Stimulated activated naive CD8-positive, alpha-beta T cell treated with anti-CD3 and anti-CD28 coated beads, Interleukin-15, amount 100 ng/mL, for 72 hours (primary cell): Measurements from ENCODE around the gene PDE4D.

Experiments
- ATAC-seq: fragments of 150-1000 bp; cut with Tn5 transposase; 2 replicates; pipeline ENCODE4 v1.10.0; 2021; ENCODE audit warnings: mild to moderate bottlenecking, moderate library complexity
- DNase-seq, 2 donors: peaks; one replicate each; pipeline ENCODE4 v3.0.0; 2021 to 2022
- H3K27ac Mint-ChIP-seq, 2 donors: one replicate each; pipeline ENCODE4 v1.8.0; 2022; ENCODE audit warnings: mild to moderate bottlenecking in 2 of 2, mixed read lengths in 2 of 2, moderate library complexity in 2 of 2
- H3K27me3 Mint-ChIP-seq: one replicate; pipeline ENCODE4 v1.8.0; 2022; ENCODE audit warnings: mixed read lengths
- H3K4me1 Mint-ChIP-seq: one replicate; pipeline ENCODE4 v1.8.0; 2022; ENCODE audit warnings: mild to moderate bottlenecking, mixed read lengths
- H3K4me3 Mint-ChIP-seq, 2 donors: one replicate each; pipeline ENCODE4 v1.8.0; 2022; ENCODE audit warnings: mild to moderate bottlenecking in 2 of 2, mixed read lengths in 2 of 2, moderate library complexity in 1 of 2
- H3K9me3 Mint-ChIP-seq, 2 donors: one replicate each; pipeline ENCODE4 v1.8.0; 2022; ENCODE audit warnings: mixed read lengths in 2 of 2

PDE4D gene

DNA sequence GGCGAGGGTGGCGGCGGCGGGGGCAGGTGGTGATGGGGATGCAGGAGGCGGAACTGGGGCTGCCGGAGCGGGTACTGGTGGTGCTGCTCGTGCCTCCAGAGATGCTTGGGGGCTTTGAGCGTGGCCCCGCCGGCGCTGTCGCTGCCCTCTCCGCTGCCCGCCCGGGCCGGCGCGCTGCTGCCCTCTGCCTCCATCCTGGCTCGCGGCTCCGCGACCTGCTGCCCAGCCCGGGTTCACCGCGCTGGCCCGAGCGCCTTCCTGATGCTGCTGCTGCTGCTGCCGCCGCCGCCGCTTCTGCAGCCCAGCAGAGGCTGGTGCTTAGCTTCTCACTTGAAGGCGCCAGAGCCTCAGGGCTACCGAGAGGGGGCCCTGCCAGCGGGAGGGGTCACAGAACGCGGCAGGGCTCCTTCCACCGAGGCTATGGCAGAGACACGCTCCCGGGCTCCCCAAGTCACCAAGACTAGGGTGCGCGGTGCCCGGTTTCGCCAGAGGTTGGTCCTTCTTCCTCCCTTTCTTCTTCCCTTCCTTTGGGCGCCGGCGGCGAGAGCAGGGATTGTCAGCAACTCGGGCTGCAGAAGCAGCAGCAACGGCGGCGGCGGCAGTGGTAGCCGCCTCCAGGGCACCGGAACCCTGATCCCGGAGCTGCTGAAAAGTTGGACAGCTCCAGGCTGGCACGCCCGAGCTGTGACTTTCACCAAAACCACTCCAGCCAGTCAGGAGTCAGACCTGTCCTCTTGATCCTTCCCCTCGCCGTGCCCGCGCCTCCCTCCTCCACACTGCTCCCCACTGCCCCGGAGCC, at the start of gene PDE4D:
Gene PDE4D, minus strand, starts transcription at position 298 of the 799 bp plus-strand sequence.
- peaks cover 0 to 6% of the 10 kb centered on the region in 2 donors for H3K9me3 Mint-ChIP-seq
- no peak within 1 kb of the TSS for H3K4me3 Mint-ChIP-seq
- peak in 1 of 2 donors; percentile 2 for DNase-seq
- peak; percentile 42 for ATAC-seq
- peaks cover 60% of the 10 kb centered on the region for H3K27me3 Mint-ChIP-seq
- H3K4me1 Mint-ChIP-seq = peaks cover 16% of the 10 kb centered on the region
- peak within 1 kb of the TSS in 1 of 2 donors; percentile 42 for H3K27ac Mint-ChIP-seq

DNA sequence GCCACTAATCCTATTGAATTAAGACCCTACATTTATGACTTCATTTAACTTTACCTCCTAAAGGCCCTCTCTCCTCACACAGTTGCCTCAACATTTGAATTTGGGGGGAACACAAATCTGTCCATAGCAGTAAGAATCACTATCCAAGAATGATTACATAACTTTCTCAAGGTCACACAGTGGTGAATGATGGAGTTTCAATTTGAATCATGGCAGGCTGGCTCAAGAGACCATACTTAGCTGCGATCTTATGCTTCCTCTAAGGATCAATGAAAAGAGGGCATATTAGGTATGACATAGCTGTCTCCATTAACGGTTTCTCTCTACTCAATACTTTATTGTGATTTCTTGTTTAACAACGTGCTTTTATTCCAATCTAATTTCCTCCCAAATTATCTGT, 44.1 kb upstream of the PDE4D start:
- Mint-ChIP-seq H3K4me1 (no peaks in the 10 kb centered on the region), H3K27ac (no peak overlapping the region), H3K4me3 (no peak overlapping the region), H3K27me3 (no peaks in the 10 kb centered on the region), H3K9me3 (peaks cover 4 to 13% of the 10 kb centered on the region in 2 donors)
- ATAC-seq = no peak
- no peak for DNase-seq

DNA sequence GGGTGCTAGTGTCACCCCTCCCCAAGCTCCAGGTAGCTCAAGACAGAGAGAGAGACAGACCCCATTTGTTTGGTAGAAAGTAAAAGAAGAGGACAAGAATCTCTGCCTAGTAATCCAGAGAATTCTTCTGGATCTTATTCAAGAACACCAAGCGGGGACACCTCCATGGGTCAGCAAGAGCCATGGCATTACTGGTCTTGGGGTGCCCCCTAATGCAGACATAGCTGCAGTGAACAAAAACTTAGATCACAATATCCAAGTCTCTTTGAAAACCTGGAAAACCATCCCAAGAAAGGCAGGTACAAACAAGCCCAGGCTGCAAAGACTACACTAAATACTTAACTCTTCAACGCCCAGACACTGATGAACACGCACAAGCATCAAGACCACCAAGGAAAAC, 29.9 kb upstream of the PDE4D start:
- Mint-ChIP-seq H3K4me3 (no peak overlapping the region), H3K4me1 (no peaks in the 10 kb centered on the region), H3K9me3 (peaks cover 7 to 11% of the 10 kb centered on the region in 2 donors), H3K27ac (no peak overlapping the region), H3K27me3 (no peaks in the 10 kb centered on the region)
- DNase-seq (no peak), ATAC-seq (no peak)

DNA sequence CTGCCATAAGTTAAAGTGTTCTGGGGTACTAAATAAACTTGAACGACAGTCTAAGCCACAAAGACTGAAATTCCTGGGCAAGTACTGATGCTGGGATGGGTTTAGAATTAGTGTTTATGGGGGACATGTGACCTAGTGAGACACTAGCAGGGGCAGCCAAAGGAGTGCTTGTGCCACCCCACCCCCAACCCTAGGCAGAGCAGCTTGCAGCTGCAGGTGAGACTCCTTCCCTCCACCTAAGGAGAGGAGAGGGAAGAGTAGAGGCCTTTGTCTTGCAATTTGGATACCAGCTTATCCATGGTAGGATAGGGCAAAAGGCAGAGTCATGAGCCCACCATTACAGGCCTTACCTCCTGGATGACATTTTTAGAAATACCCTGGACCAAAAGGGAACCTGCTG, 28.7 kb upstream of the PDE4D start:
- Mint-ChIP-seq H3K9me3 (peaks cover 7 to 11% of the 10 kb centered on the region in 2 donors), H3K27ac (no peak overlapping the region), H3K4me1 (no peaks in the 10 kb centered on the region), H3K27me3 (no peaks in the 10 kb centered on the region), H3K4me3 (no peak overlapping the region)
- no peak for ATAC-seq
- DNase-seq = no peak

DNA sequence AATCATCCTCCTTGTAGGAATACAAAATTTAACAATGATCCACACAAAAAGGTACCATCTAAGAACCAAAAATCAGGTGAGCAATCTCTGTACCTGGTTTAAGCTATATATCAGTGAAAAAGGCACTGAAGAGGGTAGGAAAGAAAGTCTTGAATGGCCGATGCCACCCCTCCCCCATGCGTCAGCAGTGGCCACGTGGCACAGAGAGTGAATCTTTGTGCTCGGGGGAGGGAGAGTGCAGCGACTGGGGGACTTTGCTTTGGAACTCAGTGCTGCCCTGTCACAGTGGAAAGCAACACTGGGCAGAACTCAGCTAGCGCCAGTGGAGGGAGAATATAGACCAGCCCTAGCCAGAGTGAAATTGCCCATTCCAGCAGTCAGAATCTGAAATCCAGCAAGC, 28.3 kb upstream of the PDE4D start:
- H3K27me3 Mint-ChIP-seq = no peaks in the 10 kb centered on the region
- no peak overlapping the region for H3K4me3 Mint-ChIP-seq
- DNase-seq (no peak), ATAC-seq (no peak)
- H3K9me3 Mint-ChIP-seq = peaks cover 7 to 11% of the 10 kb centered on the region in 2 donors
- no peak overlapping the region for H3K27ac Mint-ChIP-seq
- no peaks in the 10 kb centered on the region for H3K4me1 Mint-ChIP-seq

DNA sequence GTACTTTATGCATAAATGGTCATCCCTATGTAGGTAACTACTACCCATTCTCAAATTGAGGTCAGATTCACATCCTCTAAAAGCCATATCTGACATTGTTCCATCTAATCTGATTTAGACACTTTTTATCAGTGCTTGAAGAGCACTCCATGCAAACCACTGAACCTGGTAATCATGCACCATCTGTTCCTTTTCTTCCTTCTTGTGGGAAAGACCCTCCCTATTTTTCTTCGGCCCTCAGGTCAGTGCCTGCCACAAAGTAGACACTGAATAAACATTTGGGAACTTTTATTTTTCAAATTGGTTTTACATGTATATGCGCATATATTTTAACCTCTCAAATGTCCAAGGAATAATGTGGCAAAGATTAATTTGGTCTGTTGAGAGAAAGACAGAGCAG, 26.0 kb upstream of the PDE4D start:
- ATAC-seq = no peak
- H3K9me3 Mint-ChIP-seq = peaks cover 7 to 10% of the 10 kb centered on the region in 2 donors
- H3K4me3 Mint-ChIP-seq = no peak overlapping the region
- H3K4me1 Mint-ChIP-seq = no peaks in the 10 kb centered on the region
- no peaks in the 10 kb centered on the region for H3K27me3 Mint-ChIP-seq
- no peak overlapping the region for H3K27ac Mint-ChIP-seq
- DNase-seq = no peak

DNA sequence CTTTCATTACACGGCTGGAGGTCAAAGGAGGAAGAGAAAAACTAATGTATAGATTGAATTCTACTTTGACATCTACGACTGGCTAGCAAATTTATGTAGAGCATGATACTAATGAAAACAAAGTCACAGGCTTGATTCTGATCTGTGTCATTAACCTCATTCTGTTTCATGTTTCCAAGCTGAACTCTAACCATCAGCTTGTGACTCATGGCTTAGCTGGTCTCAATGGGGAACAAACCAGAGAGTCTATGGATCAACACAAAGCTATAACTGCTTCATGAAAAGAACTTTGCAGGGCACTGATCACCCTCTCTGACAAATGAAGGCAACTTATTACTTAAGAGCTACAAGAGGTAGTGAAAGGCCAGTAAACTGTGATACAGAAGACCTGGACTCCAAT, 23.6 kb upstream of the PDE4D start:
- ATAC-seq (no peak), DNase-seq (no peak)
- Mint-ChIP-seq H3K4me3 (no peak overlapping the region), H3K27ac (no peak overlapping the region), H3K27me3 (no peaks in the 10 kb centered on the region), H3K4me1 (no peaks in the 10 kb centered on the region), H3K9me3 (peaks cover 0 to 5% of the 10 kb centered on the region in 2 donors)

DNA sequence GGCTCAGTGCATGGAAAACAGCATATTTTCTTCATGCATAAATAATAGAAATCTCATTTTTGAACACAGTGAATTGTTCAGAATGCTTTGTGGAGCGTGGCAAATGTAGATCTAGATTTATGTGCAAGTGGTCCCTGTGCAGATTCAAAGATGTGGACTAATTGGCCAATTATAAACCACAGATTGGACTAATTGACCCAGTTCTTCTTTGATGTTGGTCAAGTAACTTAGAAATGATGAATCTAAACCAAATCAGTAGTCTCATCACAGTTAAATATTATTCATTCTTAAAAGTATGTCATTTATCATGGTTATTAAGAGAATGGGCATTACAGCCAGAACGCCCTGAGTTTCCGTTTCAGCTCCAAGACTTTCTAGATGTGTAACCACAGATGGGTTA, 11.7 kb upstream of the PDE4D start:
- H3K27ac Mint-ChIP-seq = no peak overlapping the region
- no peaks in the 10 kb centered on the region for H3K27me3 Mint-ChIP-seq
- DNase-seq (no peak), ATAC-seq (no peak)
- no peak overlapping the region for H3K4me3 Mint-ChIP-seq
- H3K9me3 Mint-ChIP-seq = peaks cover 0 to 4% of the 10 kb centered on the region in 2 donors
- no peaks in the 10 kb centered on the region for H3K4me1 Mint-ChIP-seq

DNA sequence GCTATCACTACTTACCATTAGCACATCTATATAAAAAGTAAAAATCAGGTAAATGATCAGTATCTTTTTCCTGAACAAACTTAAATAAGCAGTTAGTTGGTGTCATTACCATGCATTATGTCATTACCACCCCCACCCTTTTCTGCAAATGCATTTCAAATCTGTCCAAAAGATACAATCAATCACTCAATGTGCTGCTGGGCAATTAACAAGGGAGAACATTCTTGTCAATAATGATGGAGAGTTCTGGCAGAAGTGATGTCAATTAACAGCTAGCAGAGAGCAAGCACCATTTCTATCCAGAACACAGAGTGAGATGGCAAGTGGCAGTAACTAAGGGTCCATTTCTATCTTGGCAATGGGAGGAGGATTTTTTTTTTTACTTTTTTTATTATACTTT, 3.5 kb upstream of the PDE4D start:
- H3K4me3 Mint-ChIP-seq = no peak overlapping the region
- no peak for ATAC-seq
- peaks cover 16% of the 10 kb centered on the region for H3K4me1 Mint-ChIP-seq
- H3K9me3 Mint-ChIP-seq = peaks cover 4 to 6% of the 10 kb centered on the region in 2 donors
- H3K27me3 Mint-ChIP-seq = peaks cover 55% of the 10 kb centered on the region
- DNase-seq = no peak
- no peak overlapping the region for H3K27ac Mint-ChIP-seq

DNA sequence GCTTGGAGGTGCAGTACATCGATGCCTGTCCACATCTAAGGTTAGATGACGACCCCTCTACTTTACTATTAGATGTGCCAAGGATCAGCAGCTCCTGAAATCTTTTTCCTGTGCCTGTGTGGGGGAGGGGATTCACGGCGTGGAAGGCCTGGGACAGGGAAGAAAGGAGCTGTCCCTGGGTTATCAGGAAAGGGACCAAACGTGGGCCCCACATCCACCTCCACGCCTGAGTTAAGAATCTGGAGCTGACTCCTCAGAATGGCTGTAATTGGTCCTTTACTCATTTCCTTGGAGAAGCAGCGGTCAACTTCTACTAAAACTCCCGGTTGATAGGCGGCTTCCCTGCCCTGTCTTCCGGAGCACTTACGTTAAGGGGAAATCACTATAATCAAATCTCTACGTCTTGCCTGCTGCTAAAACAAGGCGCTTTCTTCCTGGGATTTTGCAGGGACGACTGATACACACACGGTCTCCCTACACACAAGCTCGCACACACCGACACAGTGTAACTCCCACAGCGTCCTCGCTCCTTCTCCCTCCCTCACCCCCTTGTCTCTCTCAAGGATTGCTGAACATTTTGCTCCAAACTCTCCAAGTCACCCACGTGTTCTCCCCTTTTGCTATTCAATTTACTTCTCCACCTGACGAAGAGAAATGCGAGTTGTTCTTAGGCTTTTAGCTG, 1.4 kb downstream of the PDE4D start:
- Mint-ChIP-seq H3K27me3 (peaks cover 60% of the 10 kb centered on the region), H3K27ac (no peak overlapping the region), H3K4me3 (no peak overlapping the region), H3K4me1 (peaks cover 16% of the 10 kb centered on the region), H3K9me3 (peaks cover 0 to 6% of the 10 kb centered on the region in 2 donors)
- no peak for ATAC-seq
- no peak for DNase-seq

DNA sequence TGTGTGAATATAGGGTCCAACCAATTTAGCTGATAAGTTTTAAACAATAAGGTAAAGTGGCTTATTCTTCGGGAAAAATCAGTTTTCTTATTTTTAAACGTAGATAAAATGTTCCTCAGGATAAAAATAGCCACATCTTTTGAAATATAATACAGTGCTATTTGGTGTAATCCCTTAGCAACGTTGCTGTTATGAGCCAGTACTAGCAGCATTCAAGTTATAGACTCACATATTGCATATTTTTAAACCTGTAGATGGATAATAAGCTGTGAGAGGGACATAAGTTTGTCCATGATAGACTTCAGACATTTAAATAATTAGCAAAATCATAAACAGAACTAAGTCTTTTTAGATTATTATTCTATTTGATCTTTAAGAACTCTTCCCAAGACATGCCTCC, 6.3 kb downstream of the PDE4D start:
- Mint-ChIP-seq H3K4me1 (peaks cover 1% of the 10 kb centered on the region), H3K27ac (peak overlapping the region in 1 of 2 donors; percentile 65), H3K27me3 (peaks cover 19% of the 10 kb centered on the region), H3K4me3 (no peak overlapping the region), H3K9me3 (peaks cover 0 to 7% of the 10 kb centered on the region in 2 donors)
- no peak for DNase-seq
- no peak for ATAC-seq

DNA sequence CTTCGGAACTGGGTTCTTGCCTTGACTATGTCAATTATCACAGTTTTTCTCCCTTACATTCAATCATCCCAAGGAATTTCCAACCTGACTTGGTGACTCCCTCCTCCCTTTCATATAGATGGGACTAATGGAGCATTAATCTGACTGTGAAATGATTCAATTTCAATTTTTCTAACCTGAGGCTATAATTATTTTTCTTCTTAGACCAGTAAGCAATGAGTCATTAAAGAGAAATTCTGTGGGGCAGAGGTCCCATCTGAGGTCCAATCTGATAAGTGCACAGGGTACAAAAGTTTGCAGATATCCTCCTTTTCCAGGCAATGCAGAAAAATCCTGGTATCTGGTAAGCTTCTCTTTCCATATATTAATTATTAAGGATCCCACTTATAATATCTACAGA, 18.9 kb downstream of the PDE4D start:
- Mint-ChIP-seq H3K27ac (no peak overlapping the region), H3K4me1 (no peaks in the 10 kb centered on the region), H3K27me3 (no peaks in the 10 kb centered on the region), H3K4me3 (no peak overlapping the region), H3K9me3 (no peaks in the 10 kb centered on the region)
- no peak for DNase-seq
- no peak for ATAC-seq

DNA sequence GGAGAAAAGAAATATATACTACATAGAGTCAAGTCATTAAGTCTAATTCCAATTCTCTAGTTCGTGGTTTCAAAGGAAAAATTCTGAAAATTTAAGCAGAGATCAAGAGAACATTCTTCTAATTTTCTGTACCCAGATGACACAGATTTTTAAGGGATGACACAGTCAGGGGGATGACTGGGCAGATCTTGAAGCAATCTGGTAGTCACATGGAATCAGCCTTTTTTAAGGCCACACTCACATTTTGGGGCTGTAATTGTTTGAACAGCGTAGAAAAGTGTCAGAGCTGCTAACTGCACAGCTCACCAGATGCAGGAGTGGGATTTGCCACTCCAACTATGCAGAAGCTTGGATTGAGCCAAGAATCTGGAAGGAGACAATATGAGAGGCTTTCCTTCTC, 20.4 kb downstream of the PDE4D start:
- H3K4me3 Mint-ChIP-seq = no peak overlapping the region
- ATAC-seq (no peak), DNase-seq (no peak)
- H3K9me3 Mint-ChIP-seq = no peaks in the 10 kb centered on the region
- no peaks in the 10 kb centered on the region for H3K27me3 Mint-ChIP-seq
- H3K4me1 Mint-ChIP-seq = no peaks in the 10 kb centered on the region
- H3K27ac Mint-ChIP-seq = no peak overlapping the region

DNA sequence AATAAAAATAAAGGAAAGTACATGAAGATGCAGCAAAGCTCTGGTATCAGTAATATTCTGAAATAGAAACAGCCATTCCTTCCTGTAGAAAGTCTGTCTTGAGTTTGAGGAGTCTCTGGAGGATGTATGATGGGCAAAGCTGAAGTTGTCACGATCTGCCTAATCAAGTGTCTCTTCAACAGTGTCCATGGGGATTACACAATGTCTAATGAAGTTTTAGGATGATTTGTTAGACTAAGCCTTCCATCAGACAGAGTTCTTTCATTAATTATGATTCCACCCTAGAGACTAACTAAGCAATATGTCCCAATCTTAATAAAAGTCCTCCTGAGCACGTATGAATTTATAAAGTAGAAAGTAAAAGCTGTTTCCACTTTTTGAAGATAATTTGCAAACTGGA, 26.9 kb downstream of the PDE4D start:
- DNase-seq = no peak
- no peak overlapping the region for H3K27ac Mint-ChIP-seq
- ATAC-seq = no peak
- H3K4me1 Mint-ChIP-seq = no peaks in the 10 kb centered on the region
- peaks cover 8% of the 10 kb centered on the region for H3K27me3 Mint-ChIP-seq
- H3K4me3 Mint-ChIP-seq = no peak overlapping the region
- H3K9me3 Mint-ChIP-seq = no peaks in the 10 kb centered on the region

DNA sequence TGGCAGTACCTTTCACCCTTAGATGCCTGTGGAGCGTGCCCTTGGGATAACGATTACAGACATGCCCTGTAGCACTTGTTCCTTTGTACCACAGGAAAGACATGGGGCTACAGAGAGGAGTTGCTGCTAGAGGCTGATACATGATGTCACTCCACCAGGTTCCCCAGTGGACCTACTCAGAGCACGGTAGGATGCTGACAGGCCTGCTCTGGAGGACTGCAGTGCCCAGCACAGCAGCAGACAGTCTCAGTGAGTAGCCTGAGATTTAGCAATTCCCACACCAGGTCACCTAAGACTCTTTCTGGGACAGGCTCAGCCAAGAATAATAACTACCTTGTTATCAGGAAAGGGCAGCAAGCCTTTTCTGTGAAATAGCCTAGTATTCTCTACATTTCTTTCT, 28.8 kb downstream of the PDE4D start:
- ATAC-seq (no peak), DNase-seq (no peak)
- no peak overlapping the region for H3K27ac Mint-ChIP-seq
- no peaks in the 10 kb centered on the region for H3K9me3 Mint-ChIP-seq
- H3K27me3 Mint-ChIP-seq = peaks cover 8% of the 10 kb centered on the region
- H3K4me3 Mint-ChIP-seq = no peak overlapping the region
- H3K4me1 Mint-ChIP-seq = no peaks in the 10 kb centered on the region

DNA sequence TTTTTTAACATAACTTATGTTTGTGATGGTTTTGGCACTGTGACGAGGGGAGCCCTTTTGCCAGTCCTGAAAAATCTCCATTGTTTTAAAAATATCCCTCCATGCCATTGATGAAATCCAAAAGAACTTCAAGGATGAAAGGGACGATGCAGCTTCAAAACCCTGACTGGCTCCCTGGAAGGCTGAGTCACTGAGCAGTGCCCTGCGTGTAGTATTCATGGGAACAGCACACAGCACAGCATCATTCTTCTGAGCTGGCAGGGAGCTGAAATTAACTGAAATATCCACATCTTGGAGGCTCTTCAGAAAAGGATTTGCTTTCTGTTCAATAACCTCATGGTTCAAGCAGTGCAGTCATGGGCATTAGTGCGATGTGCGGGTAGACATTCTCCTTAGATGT, 29.7 kb downstream of the PDE4D start:
- DNase-seq = no peak
- Mint-ChIP-seq H3K4me3 (no peak overlapping the region), H3K9me3 (no peaks in the 10 kb centered on the region), H3K27me3 (peaks cover 8% of the 10 kb centered on the region), H3K4me1 (no peaks in the 10 kb centered on the region), H3K27ac (no peak overlapping the region)
- ATAC-seq = no peak
